ENCODE measurements around the gene ARSB.

- TF ChIP-seq CTCF (IDR thresholded peaks at IDR 0.05) = no peak
- TF ChIP-seq EP300 (IDR thresholded peaks at IDR 0.05) = no peak
- TF ChIP-seq POLR2A (IDR thresholded peaks at IDR 0.05) = no peak
These were observed 79.8 kb downstream of the ARSB start for GRCh38 chr5:78905084-78905938.
